PC-9 (cell line): ENCODE measurements around the gene KREMEN1. TPM values are rescaled to one million over a fixed set of nuclear protein-coding genes. Genes with fewer than 3 reads are reported as not detected.

Experiments used
- BruUV-seq: library from RNA; stranded (reverse); fragments of 400-500 nt; replicated peaks from 2 replicates; lab custom pipeline; 2021; lab: Mats Ljungman, UMichigan
- CTCF ChIA-PET: fragments of 300-600 bp; sonication (Branson Sonifier 250); formaldehyde crosslinking; loops from one replicate; lab custom pipeline; 2022; ENCODE audit warnings: antibody characterized with exemption; lab: Charles Lee
- POLR2A ChIA-PET: fragments of 300-600 bp; sonication (Branson Sonifier 250); formaldehyde crosslinking; loops from one replicate; lab custom pipeline; 2022; ENCODE audit warnings: antibody characterized with exemption; ENCODE audit not compliant: unreplicated experiment; lab: Charles Lee
- DNase-seq, 2 experiments: peaks; one replicate each; pipeline versions ENCODE4 v3.0.0 to v3.0.0-alpha.2; 2015 to 2022; ENCODE audit warnings: mixed read lengths in 1 of 2
- H2AFZ ChIP-seq: fragments of 200-600 bp; sonication (generic); 2 replicates; pipeline ENCODE4 v1.8.1; 2017; ENCODE audit warnings: antibody characterized with exemption
- H3F3A ChIP-seq: fragments of 200-600 bp; sonication (generic); 2 replicates; pipeline ENCODE4 v1.8.1; 2017; ENCODE audit warnings: antibody characterized with exemption, mild to moderate bottlenecking, low read depth; ENCODE audit not compliant: insufficient read depth
- H3K27ac ChIP-seq: fragments of 200-600 bp; sonication (generic); 2 replicates; pipeline ENCODE4 v1.6.1; 2016; ENCODE audit warnings: mixed run types
- H3K27me3 ChIP-seq: fragments of 200-600 bp; sonication (generic); 2 replicates; pipeline ENCODE4 v1.6.1; 2016; ENCODE audit warnings: low read depth, mixed run types; ENCODE audit not compliant: insufficient read depth
- H3K36me3 ChIP-seq: fragments of 200-600 bp; sonication (generic); 2 replicates; pipeline ENCODE4 v1.6.1; 2016; ENCODE audit warnings: low read depth, mixed run types
- H3K4me1 ChIP-seq: fragments of 200-600 bp; sonication (generic); replicated peaks from 2 replicates; pipeline ENCODE4 v1.6.1; 2016; ENCODE audit warnings: mixed run types; ENCODE audit not compliant: insufficient read depth
- H3K4me2 ChIP-seq: fragments of 200-600 bp; sonication (generic); 2 replicates; pipeline ENCODE4 v1.6.1; 2017; ENCODE audit warnings: mixed run types
- H3K4me3 ChIP-seq: fragments of 200-600 bp; sonication (generic); 2 replicates; pipeline ENCODE4 v1.6.1; 2016; ENCODE audit warnings: mixed run types
- H3K79me2 ChIP-seq: fragments of 200-600 bp; sonication (generic); 2 replicates; pipeline ENCODE4 v1.6.1; 2017; ENCODE audit warnings: low read depth, mixed run types
- H3K9me2 ChIP-seq: fragments of 200-600 bp; sonication (generic); 2 replicates; pipeline ENCODE4 v1.8.1; 2017; ENCODE audit warnings: mild to moderate bottlenecking; ENCODE audit not compliant: insufficient read depth
- H3K9me3 ChIP-seq: fragments of 200-600 bp; sonication (generic); 2 replicates; pipeline ENCODE4 v1.8.1; 2016; ENCODE audit warnings: low read depth; ENCODE audit not compliant: insufficient read depth
- H4K20me1 ChIP-seq: fragments of 200-600 bp; sonication (generic); 2 replicates; pipeline ENCODE4 v1.8.1; 2017; ENCODE audit not compliant: insufficient read depth
- EZH2 ChIP-seq: fragments of 200-600 bp; sonication (generic); IDR thresholded peaks from 2 replicates; pipeline ENCODE4 v1.8.0; 2017; ENCODE audit warnings: antibody characterized with exemption, low read depth
- intact Hi-C: fragments of 100-400 bp; cut with micrococcal nuclease; formaldehyde crosslinking; loops from one replicate; pipeline ENCODE4 v1.10.0; 2022; ENCODE audit not compliant: unreplicated experiment
- total RNA-seq: library from RNA; stranded (reverse); gene quantifications from 2 replicates; pipeline ENCODE4 v1.2.3, GENCODE V29; 2021
- TF ChIP-seq, protein P1 (sequence below): fragments of 200-600 bp; sonication (generic); conservative IDR thresholded peaks from 2 replicates; pipeline ENCODE4 v1.6.1; 2017; ENCODE audit warnings: mixed run types, antibody characterized with exemption, mild to moderate bottlenecking, moderate library complexity

KREMEN1 gene
- total RNA-seq, 1 experiment from 2014 or later: 6.1 TPM

DNA sequence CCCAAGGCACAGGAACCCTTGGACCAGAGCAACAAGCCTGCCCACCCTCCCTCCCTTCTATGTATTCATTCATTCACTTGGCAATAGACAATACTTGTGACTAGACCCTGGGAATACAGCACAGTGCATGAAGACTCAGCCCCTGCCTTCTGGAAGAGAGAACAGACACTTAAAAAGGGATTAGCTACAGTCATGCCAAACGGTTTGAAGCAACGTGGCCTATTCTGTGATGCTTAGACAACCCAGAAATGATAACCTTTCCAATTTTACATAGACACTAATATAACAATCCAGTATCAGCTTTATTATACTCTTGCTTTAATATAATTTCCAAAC, 52.6 kb downstream of the KREMEN1 start:
- intact Hi-C loops: no loop called here
- Histone ChIP-seq H3K27ac (no peak overlapping the region), H2AFZ (no peak overlapping the region), H3K9me2 (no peaks in the 10 kb centered on the region), H3K36me3 (no peaks in the 10 kb centered on the region), H3F3A (peaks cover 5% of the 10 kb centered on the region; the same call in 1 of the 2 replicates), H3K4me3 (no peak overlapping the region), H3K9me3 (no peaks in the 10 kb centered on the region), H3K4me1 (no peaks in the 10 kb centered on the region), H3K27me3 (no peaks in the 10 kb centered on the region), H3K79me2 (no peaks in the 10 kb centered on the region), H3K4me2 (no peak overlapping the region), H4K20me1 (no peaks in the 10 kb centered on the region)
- BruUV-seq: no TSS peak
- TF ChIP-seq EZH2: no peak
- TF ChIP-seq, protein P1, sequence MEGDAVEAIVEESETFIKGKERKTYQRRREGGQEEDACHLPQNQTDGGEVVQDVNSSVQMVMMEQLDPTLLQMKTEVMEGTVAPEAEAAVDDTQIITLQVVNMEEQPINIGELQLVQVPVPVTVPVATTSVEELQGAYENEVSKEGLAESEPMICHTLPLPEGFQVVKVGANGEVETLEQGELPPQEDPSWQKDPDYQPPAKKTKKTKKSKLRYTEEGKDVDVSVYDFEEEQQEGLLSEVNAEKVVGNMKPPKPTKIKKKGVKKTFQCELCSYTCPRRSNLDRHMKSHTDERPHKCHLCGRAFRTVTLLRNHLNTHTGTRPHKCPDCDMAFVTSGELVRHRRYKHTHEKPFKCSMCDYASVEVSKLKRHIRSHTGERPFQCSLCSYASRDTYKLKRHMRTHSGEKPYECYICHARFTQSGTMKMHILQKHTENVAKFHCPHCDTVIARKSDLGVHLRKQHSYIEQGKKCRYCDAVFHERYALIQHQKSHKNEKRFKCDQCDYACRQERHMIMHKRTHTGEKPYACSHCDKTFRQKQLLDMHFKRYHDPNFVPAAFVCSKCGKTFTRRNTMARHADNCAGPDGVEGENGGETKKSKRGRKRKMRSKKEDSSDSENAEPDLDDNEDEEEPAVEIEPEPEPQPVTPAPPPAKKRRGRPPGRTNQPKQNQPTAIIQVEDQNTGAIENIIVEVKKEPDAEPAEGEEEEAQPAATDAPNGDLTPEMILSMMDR: no peak
- CTCF ChIA-PET: no interaction called here
- POLR2A ChIA-PET: no interaction called here
- no peak for DNase-seq

DNA sequence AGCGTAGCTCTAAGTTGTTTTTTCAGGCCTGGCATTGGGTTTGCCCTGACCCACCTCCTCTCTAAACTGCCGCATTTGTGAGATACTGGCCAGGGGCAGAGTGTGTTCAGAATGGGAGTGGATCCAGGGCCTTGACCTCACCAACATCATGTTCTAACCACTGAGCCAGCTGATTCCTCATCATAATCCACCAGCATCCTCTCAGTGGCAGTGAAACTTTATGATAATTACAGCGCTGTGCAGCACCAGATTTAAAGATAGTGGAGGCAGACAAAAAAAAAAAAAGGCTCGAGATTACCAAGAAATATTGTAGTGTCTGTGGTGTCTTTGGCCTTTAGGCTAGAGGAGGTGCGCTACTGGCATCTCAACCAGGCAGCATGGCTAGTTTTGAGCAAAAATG, 53.0 kb downstream of the KREMEN1 start:
- BruUV-seq: no TSS peak
- DNase-seq: no peak
- CTCF ChIA-PET: no interaction called here

DNA sequence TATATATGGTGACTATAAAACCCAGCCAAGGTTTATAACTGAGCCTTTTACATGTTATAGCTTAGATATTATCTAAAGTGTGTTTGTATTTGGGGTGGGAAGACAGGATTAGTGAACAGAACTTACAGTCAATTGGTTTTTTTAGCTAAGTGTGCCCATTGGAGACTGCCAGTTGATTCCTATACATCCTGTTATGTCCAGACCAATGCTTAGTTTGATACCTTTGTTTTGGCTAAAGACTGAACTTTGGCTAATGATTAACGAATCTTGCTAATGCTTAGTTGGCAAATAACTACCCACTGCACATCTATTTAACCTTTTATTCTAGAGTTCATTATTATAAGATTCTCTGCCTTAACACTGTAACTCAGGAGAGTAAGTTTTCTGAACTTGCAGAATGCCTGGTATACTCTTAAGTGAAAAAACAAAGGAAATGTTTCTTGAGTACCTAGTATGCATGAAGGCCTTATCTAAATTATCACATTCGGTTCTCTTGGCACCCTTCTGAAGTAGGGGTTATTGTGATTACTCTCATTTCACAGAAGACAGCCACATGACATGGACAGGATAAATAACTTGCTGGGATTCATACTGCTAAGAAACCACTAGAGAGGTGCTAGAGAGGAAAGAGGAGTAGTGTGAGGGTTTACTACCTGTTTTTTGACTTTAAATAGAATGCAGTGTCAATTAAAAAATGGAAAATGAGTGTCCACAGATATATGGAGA, 54.0 kb downstream of the KREMEN1 start:
- H4K20me1 ChIP-seq: no peaks in the 10 kb centered on the region
- CTCF ChIA-PET: interaction anchor here (0.6 kb wide), 2 partner anchors 22 to 194 kb away, joined by 3 read pairs; no protein-coding TSS in a partner anchor
- no peaks in the 10 kb centered on the region for H3K9me2 ChIP-seq
- POLR2A ChIA-PET: no interaction called here
- no peaks in the 10 kb centered on the region for H3K9me3 ChIP-seq
- no TSS peak for BruUV-seq
- no peaks in the 10 kb centered on the region for H3K4me1 ChIP-seq
- H3K36me3 ChIP-seq: no peaks in the 10 kb centered on the region
- no peak overlapping the region for H3K27ac ChIP-seq
- H3F3A ChIP-seq: no peaks in the 10 kb centered on the region
- DNase-seq: no peak
- TF ChIP-seq, protein P1: no peak
- TF ChIP-seq EZH2: no peak
- no peaks in the 10 kb centered on the region for H3K79me2 ChIP-seq
- no peak overlapping the region for H3K4me2 ChIP-seq
- intact Hi-C loops: no loop called here
- H2AFZ ChIP-seq: no peak overlapping the region
- H3K27me3 ChIP-seq: no peaks in the 10 kb centered on the region
- no peak overlapping the region for H3K4me3 ChIP-seq

More for the DNA sequence above, 53.0 kb downstream of the KREMEN1 start:
- no peaks in the 10 kb centered on the region for H3K36me3 ChIP-seq
- no peak overlapping the region for H3K4me2 ChIP-seq
- no peak overlapping the region for H3K4me3 ChIP-seq
- no peaks in the 10 kb centered on the region for H3K9me2 ChIP-seq
- H3K9me3 ChIP-seq: no peaks in the 10 kb centered on the region
- no peaks in the 10 kb centered on the region for H3K79me2 ChIP-seq
- TF ChIP-seq EZH2: no peak
- TF ChIP-seq, protein P1: no peak
- no peaks in the 10 kb centered on the region for H3K27me3 ChIP-seq
- no peaks in the 10 kb centered on the region for H4K20me1 ChIP-seq
- POLR2A ChIA-PET: no interaction called here
- peaks cover 2% of the 10 kb centered on the region; the same call in 1 of the 2 replicates for H3F3A ChIP-seq
- no peaks in the 10 kb centered on the region for H3K4me1 ChIP-seq
- no peak overlapping the region for H3K27ac ChIP-seq
- intact Hi-C loops: no loop called here
- H2AFZ ChIP-seq: no peak overlapping the region
